Measurements from ENCODE around the gene LCORL.
A peak's percentile ranks its signal among the peaks of the same experiment; 100 is the strongest.

Gene LCORL

DNA sequence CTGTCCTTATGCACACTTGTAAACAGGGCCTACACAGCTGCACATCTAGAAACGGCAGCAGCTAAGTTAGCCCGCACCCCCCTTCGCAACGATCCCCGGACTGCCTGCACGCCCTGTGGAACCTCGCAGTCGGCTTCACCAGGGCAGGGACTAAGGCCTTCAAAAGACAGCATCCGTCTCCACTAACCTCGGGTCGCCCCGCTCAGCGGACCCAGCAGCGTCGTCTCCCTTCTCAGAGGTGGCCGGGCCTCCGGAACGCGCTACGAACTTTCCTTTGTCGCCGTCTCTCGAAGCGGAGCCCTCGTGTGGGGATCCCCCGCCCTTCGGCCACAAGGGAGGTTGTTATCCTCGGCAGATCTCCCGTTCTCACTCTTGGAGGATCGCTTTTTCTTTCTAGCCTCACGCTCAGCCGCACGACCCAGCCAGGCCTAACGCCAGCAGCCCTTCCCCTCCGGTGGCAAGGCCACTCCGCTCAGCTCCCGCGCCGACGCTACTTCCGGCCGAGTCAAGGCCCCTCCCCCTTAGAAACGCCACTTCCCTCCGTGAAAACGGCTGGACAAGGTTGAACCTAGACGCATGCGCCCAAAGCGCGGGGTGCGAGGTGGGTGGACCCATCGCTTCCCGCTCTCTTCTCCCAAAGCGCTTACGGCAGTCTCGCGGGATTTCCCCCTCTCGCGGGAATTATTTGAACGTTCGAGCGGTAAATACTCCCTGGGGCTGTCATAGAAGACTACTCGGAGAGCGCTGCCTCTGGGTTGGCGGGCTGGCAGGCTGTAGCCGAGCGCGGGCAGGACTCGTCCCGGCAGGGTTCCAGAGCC is 211.1 kb downstream of the LCORL start, which contains the start of the genes DCAF16 and NCAPG:
Gene DCAF16, minus strand, starts transcription at position 498 of the 818 bp plus-strand sequence. CDS start 6,616 bp downstream, outside the sequence.
Gene NCAPG, plus strand, starts transcription at position 720 of the 818 bp plus-strand sequence. CDS start 99 bp downstream, outside the sequence.
- no peak for TF ChIP-seq JUND (IDR thresholded peaks at IDR 0.05; ENCODE audit: low read depth)
- peak; percentile 76 to 99 for DNase-seq (ENCODE audit: low read depth in 1 of 2, low spot score in 1 of 2)
- in situ Hi-C loops (cut with HindIII; ENCODE audit: low pct_unique_long_range_greater_than_20kb, low sequenced_read_pairs), result no loop called here

DNA sequence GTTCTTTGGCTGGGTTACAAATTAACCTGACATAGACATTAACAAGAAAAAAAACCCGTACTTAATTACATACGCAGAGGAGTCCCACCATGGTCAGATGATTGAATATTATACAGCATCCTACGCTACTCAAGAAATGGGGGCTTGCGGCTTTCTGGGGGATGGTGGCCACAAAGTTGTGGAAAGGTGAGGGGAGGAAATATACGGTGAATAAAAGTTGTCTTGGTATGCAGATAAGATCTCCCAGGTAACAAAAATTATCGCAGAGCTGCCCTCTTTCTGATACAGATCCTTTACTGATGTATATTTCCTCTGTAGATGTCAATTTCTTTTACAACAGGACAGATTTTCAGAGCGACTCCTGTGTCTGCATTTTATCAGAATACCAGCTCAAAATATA is 211.9 kb downstream of the LCORL start:
- in situ Hi-C loops (cut with HindIII; ENCODE audit: low pct_unique_long_range_greater_than_20kb, low sequenced_read_pairs), result no loop called here
- no peak for TF ChIP-seq JUND (IDR thresholded peaks at IDR 0.05; ENCODE audit: low read depth)
- no peak for DNase-seq (ENCODE audit: low read depth in 1 of 2, low spot score in 1 of 2)

DNA sequence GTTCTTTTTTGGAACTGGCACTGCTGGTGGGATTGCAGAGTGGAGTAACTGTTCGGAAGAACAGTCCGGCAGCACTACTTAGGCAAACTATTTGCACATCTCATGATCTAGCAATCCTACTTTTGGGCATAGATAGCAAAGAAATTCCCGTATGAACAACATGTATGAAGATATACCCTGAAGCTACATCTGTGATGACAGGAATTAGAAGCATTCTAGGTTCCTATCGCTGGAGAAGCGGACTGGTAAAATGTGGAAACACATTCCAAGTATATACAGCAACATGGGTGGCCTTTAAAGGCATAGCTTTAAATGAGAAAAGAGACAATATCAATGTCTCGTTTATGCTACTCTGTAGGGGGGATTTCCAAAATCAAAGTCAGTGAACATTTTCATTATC is 214.1 kb downstream of the LCORL start:
- DNase-seq (ENCODE audit: low read depth in 1 of 2, low spot score in 1 of 2), result no peak
- TF ChIP-seq JUND (IDR thresholded peaks at IDR 0.05; ENCODE audit: low read depth), result no peak
- in situ Hi-C loops (cut with HindIII; ENCODE audit: low pct_unique_long_range_greater_than_20kb, low sequenced_read_pairs), result no loop called here

DNA sequence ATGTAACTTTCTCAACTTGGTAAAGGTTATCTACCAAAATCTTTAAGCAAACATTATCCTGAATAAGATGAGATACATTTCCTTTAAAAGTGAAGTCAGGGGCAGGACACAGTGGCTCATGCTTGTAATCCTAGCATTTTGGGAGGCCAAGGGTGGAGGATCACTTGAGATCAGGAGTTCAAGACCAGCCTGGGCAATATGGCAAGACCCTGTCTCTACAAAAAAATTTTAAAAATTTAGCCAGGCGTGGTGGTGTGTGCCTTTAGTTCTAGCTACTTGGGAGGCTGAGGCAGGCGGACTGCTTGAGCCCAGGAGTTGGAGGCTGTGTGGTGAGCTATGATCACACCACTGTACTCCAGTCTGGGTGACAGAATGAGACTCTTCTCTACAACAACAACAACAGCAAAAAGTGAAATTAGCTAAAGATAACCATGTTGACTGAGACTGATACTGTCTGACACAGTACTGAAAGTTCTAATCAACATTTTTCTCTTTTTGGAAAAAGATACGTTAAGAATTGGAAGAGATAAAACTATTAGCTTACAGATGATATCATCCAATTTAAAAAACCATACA is 215.9 kb downstream of the LCORL start:
- TF ChIP-seq JUND (IDR thresholded peaks at IDR 0.05; ENCODE audit: low read depth), result no peak
- in situ Hi-C loops (cut with HindIII; ENCODE audit: low pct_unique_long_range_greater_than_20kb, low sequenced_read_pairs), result no loop called here
- DNase-seq (ENCODE audit: low read depth in 1 of 2, low spot score in 1 of 2), result no peak

DNA sequence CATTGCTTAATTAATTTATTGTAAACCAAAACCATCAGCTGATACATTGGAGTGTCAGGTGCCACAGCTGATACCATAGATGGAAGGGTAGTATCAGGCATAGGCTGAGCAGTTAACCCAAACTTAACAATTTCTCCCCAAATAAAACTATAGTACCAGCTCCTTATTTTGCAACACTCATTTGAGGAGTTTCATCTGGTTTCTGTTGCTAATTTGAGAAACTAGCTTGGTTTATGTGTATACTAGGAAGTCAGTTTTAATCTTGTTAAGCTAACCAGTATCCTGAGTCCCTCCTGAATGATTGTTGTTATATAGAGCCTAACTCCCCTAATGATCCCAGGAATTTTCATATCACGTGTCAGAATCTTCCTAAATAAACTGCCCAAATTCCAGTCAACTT is 223.7 kb downstream of the LCORL start:
- TF ChIP-seq JUND (IDR thresholded peaks at IDR 0.05; ENCODE audit: low read depth), result no peak
- in situ Hi-C loops (cut with HindIII; ENCODE audit: low pct_unique_long_range_greater_than_20kb, low sequenced_read_pairs), result no loop called here
- no peak for DNase-seq (ENCODE audit: low read depth in 1 of 2, low spot score in 1 of 2)

DNA sequence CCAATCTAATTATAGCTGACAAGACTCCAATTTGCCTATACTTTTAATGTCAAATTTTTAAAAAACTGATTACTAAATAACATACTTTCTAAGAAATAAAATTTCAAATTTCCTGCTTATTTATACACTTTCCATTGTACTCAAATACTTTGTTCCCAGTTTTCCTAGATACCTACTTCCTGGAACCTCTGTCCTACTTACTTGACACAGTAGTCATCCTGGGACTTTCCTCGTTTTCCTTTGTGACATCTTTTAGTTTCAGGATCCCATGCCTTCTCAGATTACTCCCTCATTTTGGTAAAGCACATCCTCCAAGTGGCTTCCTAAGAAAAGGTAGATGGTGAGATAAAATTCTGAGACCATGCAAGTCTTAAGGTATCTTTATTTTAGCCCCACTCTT is 226.8 kb downstream of the LCORL start:
- in situ Hi-C loops (cut with HindIII; ENCODE audit: low pct_unique_long_range_greater_than_20kb, low sequenced_read_pairs), result no loop called here
- TF ChIP-seq JUND (IDR thresholded peaks at IDR 0.05; ENCODE audit: low read depth), result no peak
- DNase-seq (ENCODE audit: low read depth in 1 of 2, low spot score in 1 of 2), result no peak

Measured in T47D (cell line).